ENCODE data around the gene KRT73. TPM values are rescaled to one million over a fixed set of nuclear protein-coding genes. Genes with fewer than 3 reads are reported as not detected.

Gene KRT73
- total and polyA plus RNA-seq, 2 experiments from 2014 or later: not detected

- ATAC-seq: no peak
- Histone ChIP-seq H3K27me3 (ENCODE audit: insufficient read depth) (no peaks in the 10 kb centered on the region), H3K36me3 (ENCODE audit: insufficient read depth) (no peaks in the 10 kb centered on the region), H3K9me2 (ENCODE audit: insufficient read depth) (no peaks in the 10 kb centered on the region), H3K4me3 (no peak overlapping the region), H4K20me1 (replicated peaks; ENCODE audit: insufficient read depth) (no peaks in the 10 kb centered on the region), H3F3A (replicated peaks; ENCODE audit: low read depth) (no peaks in the 10 kb centered on the region), H3K4me2 (no peak overlapping the region), H3K79me2 (replicated peaks; ENCODE audit: insufficient read depth) (no peaks in the 10 kb centered on the region), H2AFZ (no peak overlapping the region), H3K27ac (ENCODE audit: low read depth) (no peak overlapping the region), H3K4me1 (ENCODE audit: insufficient read depth) (no peaks in the 10 kb centered on the region)
- no peak for DNase-seq (ENCODE audit: low spot score)
- Mint-ChIP-seq H3K4me3 (no peak overlapping the region), H3K27ac (no peak overlapping the region), H3K4me1 (no peaks in the 10 kb centered on the region; the same call in 2 of the 3 replicates), H3K9me3 (no peaks in the 10 kb centered on the region), H3K36me3 (ENCODE audit: low read depth) (no peaks in the 10 kb centered on the region), H3K27me3 (ENCODE audit: insufficient read depth, low read depth, poor library complexity) (no peaks in the 10 kb centered on the region)
- TF ChIP-seq ZNF331 (CRISPR knock-in tag; IDR thresholded peaks at IDR 0.05; ENCODE audit: low read depth): no peak
- TF ChIP-seq JUNB (IDR thresholded peaks at IDR 0.05; ENCODE audit: unreplicated experiment): no peak
Observed at GRCh38 chr12:52660934-52661499, 42.7 kb upstream of the KRT73 start.

- DNase-seq (ENCODE audit: low spot score) (no peak), ATAC-seq (no peak)
- Mint-ChIP-seq H3K9me3 (no peaks in the 10 kb centered on the region), H3K27me3 (ENCODE audit: insufficient read depth, low read depth, poor library complexity) (peaks cover 2% of the 10 kb centered on the region), H3K4me3 (no peak overlapping the region), H3K36me3 (ENCODE audit: low read depth) (no peaks in the 10 kb centered on the region), H3K27ac (no peak overlapping the region), H3K4me1 (no peaks in the 10 kb centered on the region; the same call in 2 of the 3 replicates)
- H3K27me3 ChIP-seq (ENCODE audit: insufficient read depth): no peaks in the 10 kb centered on the region
- H3K4me1 ChIP-seq (ENCODE audit: insufficient read depth): no peaks in the 10 kb centered on the region
- no peak overlapping the region for H3K27ac ChIP-seq (ENCODE audit: low read depth)
- H3K9me2 ChIP-seq (ENCODE audit: insufficient read depth): no peaks in the 10 kb centered on the region
- H3K36me3 ChIP-seq (ENCODE audit: insufficient read depth): no peaks in the 10 kb centered on the region
- H3K4me2 ChIP-seq: no peak overlapping the region
- no peaks in the 10 kb centered on the region for H4K20me1 ChIP-seq (replicated peaks; ENCODE audit: insufficient read depth)
- no peaks in the 10 kb centered on the region for H3K79me2 ChIP-seq (replicated peaks; ENCODE audit: insufficient read depth)
- H2AFZ ChIP-seq: no peak overlapping the region
- H3F3A ChIP-seq (replicated peaks; ENCODE audit: low read depth): no peaks in the 10 kb centered on the region
- H3K4me3 ChIP-seq: no peak overlapping the region
- TF ChIP-seq REST (IDR thresholded peaks at IDR 0.05; ENCODE audit: unreplicated experiment): no peak
- no peak for TF ChIP-seq CREB1 (CRISPR knock-in tag; IDR thresholded peaks at IDR 0.05; ENCODE audit: low read depth)
- no peak for TF ChIP-seq NANOG (IDR thresholded peaks at IDR 0.05; ENCODE audit: borderline replicate concordance)
- TF ChIP-seq ETS1 (IDR thresholded peaks at IDR 0.05): no peak
- no peak for TF ChIP-seq EZH2phosphoT487 (IDR thresholded peaks at IDR 0.05; ENCODE audit: unreplicated experiment)
- TF ChIP-seq POLR2AphosphoS5 (IDR thresholded peaks at IDR 0.05; ENCODE audit: low read depth): no peak
- no peak for TF ChIP-seq ZNF331 (CRISPR knock-in tag; IDR thresholded peaks at IDR 0.05; ENCODE audit: low read depth)
- no peak for TF ChIP-seq ZNF462 (CRISPR knock-in tag; IDR thresholded peaks at IDR 0.05)
- TF ChIP-seq ZNF114 (CRISPR knock-in tag; IDR thresholded peaks at IDR 0.05): no peak
- TF ChIP-seq STAT1 (IDR thresholded peaks at IDR 0.05; ENCODE audit: unreplicated experiment): no peak
- TF ChIP-seq EZH2 (IDR thresholded peaks at IDR 0.05; ENCODE audit: low read depth, unreplicated experiment): no peak
Observed at GRCh38 chr12:52659951-52660350, 41.6 kb upstream of the KRT73 start.

Data from GM23338 (cell line).